Natural killer cell (primary cell): ENCODE data around the gene LTBP4. TPM values are rescaled to one million over a fixed set of nuclear protein-coding genes. Genes with fewer than 3 reads are reported as not detected.
A peak's percentile ranks its signal among the peaks of the same experiment; 100 is the strongest.

Source experiments
- ATAC-seq, 3 donors: fragments of 150-1000 bp in 2 of 3; fragments of 200-7000 bp in 1 of 3; cut with Tn5 transposase; 1 replicate in 1 of 3; 2 replicates in 2 of 3; pipeline ENCODE4 v1.10.0; 2021; ENCODE audit warnings: mild to moderate bottlenecking in 2 of 3, moderate library complexity in 2 of 3
- DNase-seq, 2 donors: peaks; one replicate each; pipeline versions ENCODE4 v3.0.0 to v3.0.0-alpha.2; 2013 to 2021; ENCODE audit warnings: mixed read lengths in 1 of 2
- H3K27ac ChIP-seq: one replicate; pipeline ENCODE4 v1.5.1; 2013; ENCODE audit warnings: mild to moderate bottlenecking, low read length
- H3K27me3 ChIP-seq: one replicate; pipeline ENCODE4 v1.6.1; 2013; ENCODE audit warnings: low read length; ENCODE audit not compliant: control insufficient read depth, insufficient read depth
- H3K36me3 ChIP-seq: one replicate; pipeline ENCODE4 v1.6.1; 2013; ENCODE audit warnings: low read length; ENCODE audit not compliant: control insufficient read depth, insufficient read depth
- H3K4me1 ChIP-seq: one replicate; pipeline ENCODE4 v1.6.1; 2013; ENCODE audit warnings: low read length; ENCODE audit not compliant: control insufficient read depth, insufficient read depth
- H3K4me3 ChIP-seq: one replicate; pipeline ENCODE4 v1.5.1; 2013; ENCODE audit warnings: low read length
- H3K9me3 ChIP-seq: one replicate; pipeline ENCODE4 v1.6.1; 2013; ENCODE audit warnings: low read length; ENCODE audit not compliant: control insufficient read depth, insufficient read depth
- H3K27ac Mint-ChIP-seq, 2 donors: one replicate each; pipeline ENCODE4 v1.8.0; 2022; ENCODE audit warnings: mild to moderate bottlenecking in 2 of 2, mixed read lengths in 2 of 2, moderate library complexity in 1 of 2
- H3K27me3 Mint-ChIP-seq, 2 donors: one replicate each; pipeline ENCODE4 v1.8.0; 2022; ENCODE audit warnings: low read depth in 2 of 2, mixed read lengths in 2 of 2
- H3K36me3 Mint-ChIP-seq: one replicate; pipeline ENCODE4 v1.8.0; 2022; ENCODE audit warnings: mixed read lengths
- H3K4me1 Mint-ChIP-seq, 2 donors: one replicate each; pipeline ENCODE4 v1.8.0; 2022; ENCODE audit warnings: mixed read lengths in 2 of 2
- H3K4me3 Mint-ChIP-seq: one replicate; pipeline ENCODE4 v1.8.0; 2022; ENCODE audit warnings: mild to moderate bottlenecking, moderate library complexity, mixed read lengths
- H3K9me3 Mint-ChIP-seq, 2 donors: one replicate each; pipeline ENCODE4 v1.8.0; 2022; ENCODE audit warnings: mixed read lengths in 2 of 2
- CTCF ChIP-seq: fragments of 200-600 bp; IDR thresholded peaks from one replicate; pipeline ENCODE4 v1.8.0; 2022; ENCODE audit warnings: antibody characterized with exemption
- WGBS: methylation state at CpG from one replicate; pipeline ENCODE4 v1.1.7; 2013; ENCODE audit warnings: missing lambda C conversion rate; ENCODE audit not compliant: insufficient coverage; 5-methylcytosine and 5-hydroxymethylcytosine counted together
- intact Hi-C: fragments of 100-400 bp; cut with micrococcal nuclease; formaldehyde crosslinking; loops from one replicate; pipeline ENCODE4 v1.14.2; 2022
- total RNA-seq, 4 donors: library from RNA; stranded (reverse); fragments of 120-200 nt in 1 of 4; gene quantifications; one replicate each; pipeline versions ENCODE4 v1.2.3 to v1.2.4, GENCODE V29; 2013 to 2022

The LTBP4 gene
- total RNA-seq, 3 donors from 2014 or later (not counting 1 experiment from before 2014, with no cell fraction given), result 153 to 182 (median 157) TPM

GRCh38 chr19:40570313-40571004 lies 30.7 kb upstream of the LTBP4 start:
- peaks cover 25% of the 10 kb centered on the region for H3K4me1 ChIP-seq
- no peak overlapping the region for H3K4me3 ChIP-seq
- H3K9me3 ChIP-seq, result no peaks in the 10 kb centered on the region
- H3K27ac ChIP-seq, result peak overlapping the region; percentile 13
- H3K4me1 Mint-ChIP-seq, result peaks cover 12 to 14% of the 10 kb centered on the region in 2 donors
- no peaks in the 10 kb centered on the region for H3K36me3 Mint-ChIP-seq
- DNase-seq, result peak; percentile 94 to 100
- H3K36me3 ChIP-seq, result no peaks in the 10 kb centered on the region
- WGBS, result under 1% methylated on average over 52 of the region's 53 CpGs
- TF ChIP-seq CTCF, result no peak
- H3K27ac Mint-ChIP-seq, result peak overlapping the region; percentile 63 to 80
- H3K27me3 Mint-ChIP-seq, result peaks cover 7 to 14% of the 10 kb centered on the region in 2 donors
- intact Hi-C loops, result loop anchor here (2.0 kb wide), 1 partner anchor 34 kb away; no protein-coding TSS in a partner anchor
- H3K4me3 Mint-ChIP-seq, result peak overlapping the region; percentile 68
- peaks cover 20% of the 10 kb centered on the region for H3K27me3 ChIP-seq
- ATAC-seq, result peak; percentile 90 to 97 (median 90)
- no peaks in the 10 kb centered on the region for H3K9me3 Mint-ChIP-seq

- DNase-seq (no peak), ATAC-seq (no peak)
- H3K36me3 Mint-ChIP-seq, result no peaks in the 10 kb centered on the region
- no peaks in the 10 kb centered on the region for H3K9me3 Mint-ChIP-seq
- peaks cover 29% of the 10 kb centered on the region for H3K4me1 ChIP-seq
- peaks cover 14 to 17% of the 10 kb centered on the region in 2 donors for H3K4me1 Mint-ChIP-seq
- no peak overlapping the region for H3K4me3 ChIP-seq
- H3K27me3 ChIP-seq, result peaks cover 16% of the 10 kb centered on the region
- peak overlapping the region; percentile 54 for H3K4me3 Mint-ChIP-seq
- intact Hi-C loops, result loop anchor here (2.0 kb wide), 1 partner anchor 34 kb away; no protein-coding TSS in a partner anchor
- H3K36me3 ChIP-seq, result no peaks in the 10 kb centered on the region
- no peaks in the 10 kb centered on the region for H3K9me3 ChIP-seq
- TF ChIP-seq CTCF, result no peak
- peaks cover 2 to 10% of the 10 kb centered on the region in 2 donors for H3K27me3 Mint-ChIP-seq
- peak overlapping the region; percentile 63 to 80 for H3K27ac Mint-ChIP-seq
- 18% methylated on average over 3 of the region's 3 CpGs for WGBS
- peak overlapping the region; percentile 13 for H3K27ac ChIP-seq
Observed at GRCh38 chr19:40571005-40571318, 30.2 kb upstream of the LTBP4 start.

DNA sequence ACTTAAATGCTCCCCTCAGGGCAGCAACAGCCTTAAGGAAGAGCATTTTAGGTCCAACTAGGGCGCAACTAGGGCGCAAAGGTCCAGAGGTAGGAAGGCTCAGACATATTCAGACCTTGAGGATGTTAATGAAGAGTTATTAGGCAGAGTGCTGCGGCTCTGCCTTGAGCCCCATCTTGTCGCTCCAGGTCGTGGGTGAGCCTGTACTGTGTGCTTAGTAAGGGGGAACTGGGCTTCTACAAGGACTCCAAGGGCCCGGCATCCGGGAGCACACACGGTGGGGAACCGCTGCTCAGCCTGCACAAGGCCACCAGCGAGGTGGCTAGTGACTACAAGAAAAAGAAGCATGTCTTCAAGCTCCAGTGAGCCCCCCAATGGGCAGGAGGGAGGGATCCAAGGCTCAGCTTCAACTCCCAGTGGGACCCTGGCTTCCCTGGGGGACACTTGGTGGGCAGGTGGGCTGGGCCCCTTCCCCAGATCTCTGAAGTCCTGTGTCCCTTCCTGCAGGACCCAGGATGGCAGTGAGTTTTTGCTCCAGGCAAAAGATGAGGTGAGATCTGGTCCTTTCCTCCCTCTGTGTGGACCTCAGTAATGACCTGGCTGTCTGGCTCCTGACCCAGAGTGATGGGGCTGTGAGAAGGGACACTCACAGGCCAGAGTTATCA lies 29.2 kb upstream of the LTBP4 start:
- no peak for ATAC-seq
- Histone ChIP-seq H3K27ac (no peak overlapping the region), H3K4me3 (no peak overlapping the region), H3K36me3 (no peaks in the 10 kb centered on the region), H3K4me1 (peaks cover 33% of the 10 kb centered on the region), H3K9me3 (no peaks in the 10 kb centered on the region), H3K27me3 (peaks cover 10% of the 10 kb centered on the region)
- intact Hi-C loops, result loop anchor here (2.0 kb wide), 1 partner anchor 33 kb away; no protein-coding TSS in a partner anchor
- TF ChIP-seq CTCF, result no peak
- Mint-ChIP-seq H3K27ac (peak overlapping the region in 1 of 2 donors; percentile 80), H3K27me3 (peaks cover 0 to 7% of the 10 kb centered on the region in 2 donors), H3K9me3 (no peaks in the 10 kb centered on the region), H3K4me1 (peaks cover 17 to 26% of the 10 kb centered on the region in 2 donors), H3K4me3 (no peak overlapping the region), H3K36me3 (no peaks in the 10 kb centered on the region)
- WGBS, result 87% methylated on average over 10 of the region's 10 CpGs
- no peak for DNase-seq
